Measurements from ENCODE around the gene RFC2. TPM values are rescaled to one million over a fixed set of nuclear protein-coding genes. Genes with fewer than 3 reads are reported as not detected.
"Not testable (repeated sequence)": the region's sequence is repeated elsewhere in the genome, so short reads cannot be mapped to it uniquely, and the experiment has no call there.

The RFC2 gene
- total and polyA plus RNA-seq, 8 donors = 17.0 to 48.1 (median 37.7) TPM

DNA sequence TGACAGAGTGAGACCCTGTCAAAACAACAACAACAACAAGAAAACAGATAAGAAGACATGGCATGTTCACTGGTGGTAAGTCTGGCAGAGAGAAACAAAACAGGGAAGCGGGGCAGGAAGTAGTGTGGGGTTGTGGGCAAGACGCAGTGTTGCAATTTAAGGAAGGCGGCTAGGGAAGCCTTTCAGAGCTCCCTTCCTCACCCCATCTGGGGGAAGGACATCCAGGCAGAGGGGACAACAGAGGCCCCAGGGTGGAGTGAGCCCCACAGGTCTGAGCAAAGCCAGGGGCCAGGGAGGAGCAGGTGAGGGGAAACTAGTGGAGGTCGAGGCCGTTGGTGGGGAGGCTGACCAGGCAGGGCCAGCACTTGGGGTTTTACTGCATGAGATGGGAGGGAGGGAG, 27.6 kb downstream of the RFC2 start:
- ATAC-seq (peak; percentile 64), DNase-seq (peak in 1 of 4 donors; percentile 68)
- intact Hi-C loops (cut with DNase I) = no loop called here
- H3K9me3 ChIP-seq = no peaks in the 10 kb centered on the region
- H3K27me3 ChIP-seq = no peaks in the 10 kb centered on the region
- peak overlapping the region in 1 of 2 donors; percentile 18 for H3K4me3 ChIP-seq
- TF ChIP-seq, protein P1, sequence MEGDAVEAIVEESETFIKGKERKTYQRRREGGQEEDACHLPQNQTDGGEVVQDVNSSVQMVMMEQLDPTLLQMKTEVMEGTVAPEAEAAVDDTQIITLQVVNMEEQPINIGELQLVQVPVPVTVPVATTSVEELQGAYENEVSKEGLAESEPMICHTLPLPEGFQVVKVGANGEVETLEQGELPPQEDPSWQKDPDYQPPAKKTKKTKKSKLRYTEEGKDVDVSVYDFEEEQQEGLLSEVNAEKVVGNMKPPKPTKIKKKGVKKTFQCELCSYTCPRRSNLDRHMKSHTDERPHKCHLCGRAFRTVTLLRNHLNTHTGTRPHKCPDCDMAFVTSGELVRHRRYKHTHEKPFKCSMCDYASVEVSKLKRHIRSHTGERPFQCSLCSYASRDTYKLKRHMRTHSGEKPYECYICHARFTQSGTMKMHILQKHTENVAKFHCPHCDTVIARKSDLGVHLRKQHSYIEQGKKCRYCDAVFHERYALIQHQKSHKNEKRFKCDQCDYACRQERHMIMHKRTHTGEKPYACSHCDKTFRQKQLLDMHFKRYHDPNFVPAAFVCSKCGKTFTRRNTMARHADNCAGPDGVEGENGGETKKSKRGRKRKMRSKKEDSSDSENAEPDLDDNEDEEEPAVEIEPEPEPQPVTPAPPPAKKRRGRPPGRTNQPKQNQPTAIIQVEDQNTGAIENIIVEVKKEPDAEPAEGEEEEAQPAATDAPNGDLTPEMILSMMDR (IDR thresholded peaks at IDR 0.05) = no peak
- peak overlapping the region; percentile 19 to 85 for H3K27ac ChIP-seq
- H3K4me1 ChIP-seq = peaks cover 0 to 62% of the 10 kb centered on the region in 2 donors
- peaks cover 4 to 72% of the 10 kb centered on the region in 2 donors for H3K36me3 ChIP-seq

DNA sequence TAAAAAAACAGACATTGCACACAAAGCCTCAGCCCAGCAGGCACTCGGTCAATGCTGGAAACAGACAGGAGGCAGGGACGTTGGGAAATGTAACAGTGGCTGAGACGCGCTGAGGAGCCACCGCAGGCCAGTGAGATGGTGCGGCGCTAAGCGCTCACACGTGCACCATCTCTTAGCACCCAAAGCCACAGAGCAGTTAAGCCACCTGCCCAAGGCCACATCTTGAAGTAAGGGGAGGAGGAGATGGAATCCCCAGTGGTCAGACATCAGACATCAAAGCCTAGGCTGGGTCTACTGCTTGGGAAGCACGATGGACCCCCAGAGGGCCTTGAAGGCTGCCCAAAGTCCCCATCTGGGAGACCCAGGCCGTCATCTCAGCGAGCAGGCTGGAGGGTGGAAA, 28.8 kb downstream of the RFC2 start:
- peak overlapping the region in 1 of 2 donors; percentile 85 for H3K27ac ChIP-seq
- no peak for DNase-seq
- no peak overlapping the region for H3K4me3 ChIP-seq
- peaks cover 4 to 61% of the 10 kb centered on the region in 2 donors for H3K36me3 ChIP-seq
- H3K9me3 ChIP-seq = no peaks in the 10 kb centered on the region
- TF ChIP-seq, protein P1 (IDR thresholded peaks at IDR 0.05) = no peak
- peaks cover 0 to 54% of the 10 kb centered on the region in 2 donors for H3K4me1 ChIP-seq
- H3K27me3 ChIP-seq = no peaks in the 10 kb centered on the region
- intact Hi-C loops (cut with DNase I) = no loop called here
- ATAC-seq = no peak

DNA sequence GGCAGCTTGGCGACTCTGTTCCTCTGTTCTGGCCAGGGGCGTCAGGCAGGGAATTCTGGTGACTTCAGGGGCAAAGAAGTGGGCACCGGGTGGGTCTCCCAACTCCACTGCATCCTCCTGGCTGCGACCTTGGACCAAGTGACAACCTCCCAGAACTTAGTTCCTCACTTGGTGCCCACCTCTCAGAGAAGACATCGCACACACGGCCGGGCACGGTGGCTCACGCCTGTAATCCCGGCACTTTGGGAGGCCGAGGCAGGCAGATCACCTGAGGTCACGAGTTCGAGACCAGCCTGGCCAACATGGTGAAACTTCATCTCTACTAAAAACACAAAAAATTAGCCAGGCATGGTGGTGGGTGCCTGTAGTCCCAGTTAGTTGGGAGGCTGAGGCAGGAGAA, 29.3 kb downstream of the RFC2 start:
- Histone ChIP-seq H3K36me3 (peaks cover 4 to 62% of the 10 kb centered on the region in 2 donors), H3K4me1 (peaks cover 0 to 49% of the 10 kb centered on the region in 2 donors)
- ATAC-seq; DNase-seq; intact Hi-C loops (cut with DNase I); H3K9me3 ChIP-seq; H3K4me3 ChIP-seq; H3K27me3 ChIP-seq; H3K27ac ChIP-seq: not testable (repeated sequence)

DNA sequence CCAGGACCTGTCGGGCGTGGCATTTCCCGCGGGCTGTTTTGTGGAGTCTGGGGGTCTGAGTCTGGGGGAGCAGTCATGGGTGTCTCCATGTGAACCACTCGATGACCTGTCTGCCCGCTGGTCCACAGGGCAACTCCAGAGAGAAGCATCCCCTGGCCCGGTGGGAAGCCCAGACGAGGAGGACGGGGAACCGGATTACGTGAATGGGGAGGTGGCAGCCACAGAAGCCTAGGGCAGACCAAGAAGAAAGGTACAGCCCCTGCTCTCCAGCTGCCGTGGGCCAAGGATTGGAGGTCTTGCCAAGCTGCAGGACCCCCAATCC, 29.7 kb downstream of the RFC2 start:
- Histone ChIP-seq H3K36me3 (peaks cover 4 to 62% of the 10 kb centered on the region in 2 donors), H3K4me1 (peaks cover 0 to 49% of the 10 kb centered on the region in 2 donors), H3K27me3 (no peaks in the 10 kb centered on the region), H3K4me3 (no peak overlapping the region), H3K9me3 (no peaks in the 10 kb centered on the region), H3K27ac (no peak overlapping the region)
- TF ChIP-seq, protein P1 (IDR thresholded peaks at IDR 0.05) = no peak
- intact Hi-C loops (cut with DNase I) = no loop called here
- DNase-seq = no peak
- ATAC-seq = no peak

DNA sequence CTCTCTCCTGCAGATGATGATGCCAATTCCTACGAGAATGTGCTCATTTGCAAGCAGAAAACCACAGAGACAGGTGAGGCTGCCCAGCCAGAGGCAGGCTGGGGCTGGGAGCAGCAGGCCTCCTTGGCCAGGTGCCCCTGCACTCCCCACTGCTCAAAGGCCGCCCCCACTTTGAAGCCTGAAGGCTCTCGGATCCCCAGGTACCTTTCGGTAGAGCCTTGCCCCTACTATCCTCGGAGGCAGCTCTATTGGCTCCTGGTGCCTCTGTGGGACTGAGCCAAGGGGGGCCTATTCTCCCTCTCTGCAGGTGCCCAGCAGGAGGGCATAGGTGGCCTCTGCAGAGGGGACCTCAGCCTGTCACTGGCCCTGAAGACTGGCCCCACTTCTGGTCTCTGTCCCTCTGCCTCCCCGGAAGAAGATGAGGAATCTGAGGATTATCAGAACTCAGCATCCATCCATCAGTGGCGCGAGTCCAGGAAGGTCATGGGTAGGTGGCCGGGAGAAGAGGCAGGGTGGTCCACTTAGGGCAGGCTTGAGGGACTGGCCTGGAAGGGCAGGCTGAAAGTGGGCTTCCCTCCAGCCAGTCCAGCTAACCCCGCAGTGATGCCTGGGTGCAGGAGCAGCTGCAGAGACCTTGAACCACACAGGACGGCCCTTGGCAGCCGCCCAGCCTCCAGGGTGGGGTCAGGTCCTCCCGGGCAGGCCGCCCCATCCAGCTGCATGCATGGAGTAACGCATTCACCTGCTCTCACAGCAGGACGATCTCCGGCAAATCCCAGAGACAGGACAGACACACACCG, 30.3 kb downstream of the RFC2 start:
- Histone ChIP-seq H3K9me3 (no peaks in the 10 kb centered on the region), H3K36me3 (peaks cover under 1 to 57% of the 10 kb centered on the region in 2 donors), H3K4me1 (peaks cover 0 to 49% of the 10 kb centered on the region in 2 donors), H3K4me3 (no peak overlapping the region), H3K27me3 (no peaks in the 10 kb centered on the region), H3K27ac (no peak overlapping the region)
- DNase-seq = no peak
- intact Hi-C loops (cut with DNase I) = no loop called here
- ATAC-seq = no peak
- TF ChIP-seq, protein P1 (IDR thresholded peaks at IDR 0.05) = no peak

Measured in left lung (tissue), 10 donors.